ENCODE measurements around the gene IQSEC1.
"Not testable (repeated sequence)": the region's sequence is repeated elsewhere in the genome, so short reads cannot be mapped to it uniquely, and the experiment has no call there.

Gene IQSEC1

DNA sequence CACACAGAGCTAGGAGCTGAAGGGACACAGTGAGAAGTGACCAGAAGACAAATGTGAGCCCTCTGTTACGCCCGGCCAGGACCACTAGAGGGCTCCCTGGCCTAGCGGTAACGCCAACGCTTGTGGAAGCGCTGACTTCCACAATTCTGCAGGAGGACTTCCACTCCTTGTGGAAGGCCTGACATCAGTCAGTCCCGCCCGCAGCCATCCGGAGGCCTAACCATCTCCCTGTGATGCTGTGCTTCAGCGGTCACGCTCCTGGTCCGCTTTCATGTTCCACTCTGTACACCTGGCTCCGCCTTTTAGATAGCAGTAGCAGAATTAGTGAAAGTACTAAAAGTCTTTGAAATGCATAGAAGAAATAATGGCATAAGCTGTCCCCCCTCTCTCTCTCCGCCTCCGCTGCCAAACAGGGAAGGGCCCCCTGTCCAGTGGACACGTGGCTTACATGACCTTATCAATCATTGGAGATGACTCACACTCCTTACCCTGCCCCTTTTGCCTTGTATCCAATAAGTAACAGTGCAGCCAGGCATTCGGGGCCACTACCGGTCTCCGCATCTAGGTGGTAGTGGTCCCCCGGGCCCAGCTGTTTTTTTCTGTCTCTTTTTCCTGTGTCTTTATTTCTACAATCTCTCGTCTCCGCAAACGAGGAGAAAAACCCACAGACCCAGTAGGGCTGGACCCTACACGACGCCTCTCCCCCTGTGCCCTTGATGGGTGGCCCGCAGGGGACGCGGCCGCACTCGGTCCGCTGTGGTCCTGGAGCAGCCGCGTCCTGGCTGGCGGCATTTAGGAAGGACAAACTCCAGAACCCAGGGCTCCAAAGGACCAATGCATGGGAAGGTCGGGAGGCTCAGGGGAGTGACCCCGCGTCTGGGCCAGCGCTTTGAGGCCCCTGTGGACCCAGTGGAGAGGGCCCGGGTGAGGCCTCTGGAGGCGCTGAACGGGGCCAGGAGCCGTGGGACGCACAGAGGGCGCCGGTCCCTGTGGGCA, 204.9 kb downstream of the IQSEC1 start:
- peak; percentile 89 for FAIRE-seq

DNA sequence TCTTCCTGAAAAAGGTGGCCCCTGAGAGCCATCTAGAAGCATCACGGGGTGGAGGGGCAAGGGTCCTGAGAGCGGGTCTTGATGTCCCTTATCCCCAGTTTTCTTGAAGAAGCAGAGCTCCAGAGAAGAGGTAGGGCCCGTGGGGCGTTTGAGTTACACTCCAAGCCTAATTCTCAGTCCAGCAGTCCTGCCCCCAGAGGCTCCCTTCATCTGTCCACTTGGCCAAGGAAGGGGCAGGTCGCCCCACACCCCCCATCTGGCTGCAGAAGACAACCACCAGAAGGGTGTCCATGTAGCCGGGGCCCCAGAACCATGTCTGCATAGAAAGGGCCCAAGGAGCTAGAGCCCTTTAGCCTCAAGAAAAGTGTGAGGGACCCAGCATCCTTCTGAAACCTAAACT, 206.4 kb downstream of the IQSEC1 start:
- DNase-seq (ENCODE audit: insufficient read length, low spot score) (no peak), FAIRE-seq (no peak)
- TF ChIP-seq SPI1 (IDR thresholded peaks at IDR 0.05; ENCODE audit: low read depth, low read length) (no peak), PAX5 (IDR thresholded peaks at IDR 0.05; ENCODE audit: insufficient read depth, low read length, severe bottlenecking) (no peak), POLR2A (IDR thresholded peaks at IDR 0.05; ENCODE audit: low read depth, low read length) (no peak), TAF1 (IDR thresholded peaks at IDR 0.05; ENCODE audit: low read depth, low read length) (no peak), POLR2AphosphoS5 (IDR thresholded peaks at IDR 0.05; ENCODE audit: low read depth, low read length) (no peak), POU2F2 (IDR thresholded peaks at IDR 0.05; ENCODE audit: low read depth, low read length) (no peak)

More for the DNA sequence above, 204.9 kb downstream of the IQSEC1 start:
- DNase-seq (ENCODE audit: insufficient read length, low spot score) = peak; percentile 57
- TF ChIP-seq SPI1 (IDR thresholded peaks at IDR 0.05; ENCODE audit: low read depth, low read length) (0 out of 2 replicates have a peak, but pooled peaks have one; percentile 36), POLR2A (IDR thresholded peaks at IDR 0.05; ENCODE audit: low read depth, low read length) (no peak)

DNA sequence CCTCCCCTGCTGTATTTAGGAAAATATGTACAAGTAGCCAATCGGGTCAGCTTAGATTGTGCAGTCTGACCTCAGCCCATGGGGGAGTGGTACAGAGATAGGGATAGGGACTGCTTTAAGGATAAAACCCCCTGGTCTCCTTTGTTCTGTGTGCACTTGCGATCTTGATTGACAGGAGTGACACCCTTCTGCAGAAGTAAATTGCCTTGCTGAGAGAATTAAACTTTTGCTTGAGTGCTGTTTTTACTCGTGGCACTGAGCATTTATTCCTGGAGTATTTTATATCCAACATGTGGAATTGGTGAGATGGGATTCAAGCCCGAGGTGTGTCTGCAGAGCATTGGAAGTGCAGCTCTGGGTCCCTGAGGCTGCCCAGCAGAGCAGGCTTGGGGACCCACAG, 208.0 kb downstream of the IQSEC1 start:
- TF ChIP-seq POLR2A (IDR thresholded peaks at IDR 0.05; ENCODE audit: low read depth, low read length) = no peak
- FAIRE-seq = no peak
- no peak for DNase-seq (ENCODE audit: insufficient read length, low spot score)

DNA sequence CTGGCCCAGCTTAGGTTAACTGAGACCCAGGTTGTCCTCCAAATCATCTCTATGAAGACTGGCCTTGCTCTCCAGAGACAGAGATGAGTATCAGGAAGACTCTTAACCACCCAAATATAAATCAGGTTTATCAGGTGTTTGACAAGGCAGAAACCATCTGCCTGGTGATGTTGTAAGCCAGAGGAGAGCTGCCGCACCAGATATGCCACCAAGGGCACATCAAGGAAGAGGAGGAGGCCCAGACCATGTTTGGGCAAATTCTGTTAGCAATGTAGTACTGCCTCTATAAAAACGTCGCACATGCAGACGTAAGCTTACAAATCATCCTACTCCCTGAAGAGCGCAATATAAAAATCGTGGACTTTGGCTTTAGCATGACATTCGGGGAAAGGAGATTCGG, 210.8 kb downstream of the IQSEC1 start:
- DNase-seq (ENCODE audit: insufficient read length, low spot score) (no peak), FAIRE-seq (no peak)
- no peak for TF ChIP-seq PAX5 (IDR thresholded peaks at IDR 0.05; ENCODE audit: insufficient read depth, low read length, severe bottlenecking)
- TF ChIP-seq POLR2AphosphoS5 (IDR thresholded peaks at IDR 0.05; ENCODE audit: low read depth, low read length) = no peak
- TF ChIP-seq TAF1 (IDR thresholded peaks at IDR 0.05; ENCODE audit: low read depth, low read length) = no peak
- no peak for TF ChIP-seq SPI1 (IDR thresholded peaks at IDR 0.05; ENCODE audit: low read depth, low read length)
- TF ChIP-seq POLR2A (IDR thresholded peaks at IDR 0.05; ENCODE audit: low read depth, low read length) = no peak
- no peak for TF ChIP-seq POU2F2 (IDR thresholded peaks at IDR 0.05; ENCODE audit: low read depth, low read length)

DNA sequence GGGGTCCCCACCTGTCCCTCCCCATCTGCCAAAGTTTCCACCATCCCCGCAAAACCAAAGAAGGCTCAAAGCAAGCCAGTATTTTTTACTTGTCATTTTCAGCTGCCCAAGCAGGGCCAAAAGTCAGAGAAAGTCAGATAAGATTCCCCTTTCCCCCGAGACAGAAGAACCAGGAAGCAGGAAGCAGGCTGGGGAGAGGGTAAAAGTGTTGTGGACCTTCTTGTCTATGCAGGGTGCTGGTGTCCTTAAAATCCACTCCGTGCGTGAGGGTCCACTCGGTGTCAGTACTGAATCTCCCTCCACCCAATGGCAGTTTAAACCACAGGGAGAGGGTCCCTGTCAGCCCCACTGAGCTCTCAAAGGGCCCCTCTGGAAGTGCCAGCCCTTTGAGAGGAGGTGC, 211.6 kb downstream of the IQSEC1 start:
- FAIRE-seq (no peak), DNase-seq (ENCODE audit: insufficient read length, low spot score) (no peak)
- TF ChIP-seq POLR2A (IDR thresholded peaks at IDR 0.05; ENCODE audit: low read depth, low read length) (no peak), TAF1 (IDR thresholded peaks at IDR 0.05; ENCODE audit: low read depth, low read length) (no peak), PAX5 (IDR thresholded peaks at IDR 0.05; ENCODE audit: insufficient read depth, low read length, severe bottlenecking) (no peak), POU2F2 (IDR thresholded peaks at IDR 0.05; ENCODE audit: low read depth, low read length) (no peak), POLR2AphosphoS5 (IDR thresholded peaks at IDR 0.05; ENCODE audit: low read depth, low read length) (no peak), SPI1 (IDR thresholded peaks at IDR 0.05; ENCODE audit: low read depth, low read length) (no peak)

DNA sequence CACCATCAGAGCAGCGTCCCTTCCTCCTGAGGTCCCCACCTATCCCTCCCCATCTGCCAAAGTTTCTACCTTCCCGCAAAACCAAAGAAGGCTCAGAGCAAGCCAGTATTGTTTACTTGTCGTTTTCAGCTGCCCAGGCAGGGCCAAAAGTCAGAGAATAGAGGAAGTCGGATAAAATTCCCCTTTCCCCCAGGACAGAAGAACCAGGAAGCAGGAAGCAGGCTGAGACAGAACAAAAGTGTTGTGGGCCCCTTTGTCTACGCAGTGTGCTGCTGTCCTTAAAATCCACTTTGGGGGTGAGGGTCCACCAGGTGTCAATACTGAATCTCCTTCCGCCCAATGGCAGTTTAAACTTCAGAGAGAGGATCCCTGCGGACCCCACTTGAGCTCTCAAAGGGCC, 213.4 kb downstream of the IQSEC1 start:
- FAIRE-seq = no peak
- no peak for DNase-seq (ENCODE audit: insufficient read length, low spot score)
- TF ChIP-seq POLR2AphosphoS5 (IDR thresholded peaks at IDR 0.05; ENCODE audit: low read depth, low read length) (no peak), SPI1 (IDR thresholded peaks at IDR 0.05; ENCODE audit: low read depth, low read length) (no peak), POLR2A (IDR thresholded peaks at IDR 0.05; ENCODE audit: low read depth, low read length) (no peak), POU2F2 (IDR thresholded peaks at IDR 0.05; ENCODE audit: low read depth, low read length) (no peak), TAF1 (IDR thresholded peaks at IDR 0.05; ENCODE audit: low read depth, low read length) (no peak), PAX5 (IDR thresholded peaks at IDR 0.05; ENCODE audit: insufficient read depth, low read length, severe bottlenecking) (no peak)

DNA sequence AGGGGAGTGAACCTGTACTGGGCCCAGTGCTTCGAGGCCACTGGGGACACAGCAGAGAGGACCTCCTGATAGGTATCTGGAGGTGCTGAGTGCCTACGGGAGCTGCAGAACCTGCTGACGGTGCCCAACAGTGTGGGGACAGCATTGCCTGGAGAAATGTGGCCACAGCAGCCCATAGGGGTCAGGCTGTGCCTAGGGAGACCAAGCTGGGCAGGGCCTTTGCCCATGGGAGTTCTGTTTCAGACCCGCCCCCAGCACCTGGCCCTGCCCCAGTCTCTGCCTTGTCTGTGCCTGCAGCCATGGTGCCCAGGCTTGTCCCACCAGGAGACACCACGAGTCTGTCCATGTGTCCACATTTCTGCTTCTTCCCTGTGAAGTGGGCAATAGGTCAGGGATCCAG, 216.6 kb downstream of the IQSEC1 start:
- DNase-seq (ENCODE audit: insufficient read length, low spot score) = no peak
- FAIRE-seq = no peak
- TF ChIP-seq POLR2AphosphoS5 (IDR thresholded peaks at IDR 0.05; ENCODE audit: low read depth, low read length) (no peak), TAF1 (IDR thresholded peaks at IDR 0.05; ENCODE audit: low read depth, low read length) (no peak), SPI1 (IDR thresholded peaks at IDR 0.05; ENCODE audit: low read depth, low read length) (no peak), POU2F2 (IDR thresholded peaks at IDR 0.05; ENCODE audit: low read depth, low read length) (no peak), POLR2A (IDR thresholded peaks at IDR 0.05; ENCODE audit: low read depth, low read length) (no peak), PAX5 (IDR thresholded peaks at IDR 0.05; ENCODE audit: insufficient read depth, low read length, severe bottlenecking) (no peak)

- DNase-seq (ENCODE audit: insufficient read length, low spot score) (no peak), FAIRE-seq (no peak)
- TF ChIP-seq SPI1 (IDR thresholded peaks at IDR 0.05; ENCODE audit: low read depth, low read length) (no peak), PAX5 (IDR thresholded peaks at IDR 0.05; ENCODE audit: insufficient read depth, low read length, severe bottlenecking) (no peak)
Observed at GRCh38 chr3:12854565-12854964, 218.7 kb downstream of the IQSEC1 start.

DNA sequence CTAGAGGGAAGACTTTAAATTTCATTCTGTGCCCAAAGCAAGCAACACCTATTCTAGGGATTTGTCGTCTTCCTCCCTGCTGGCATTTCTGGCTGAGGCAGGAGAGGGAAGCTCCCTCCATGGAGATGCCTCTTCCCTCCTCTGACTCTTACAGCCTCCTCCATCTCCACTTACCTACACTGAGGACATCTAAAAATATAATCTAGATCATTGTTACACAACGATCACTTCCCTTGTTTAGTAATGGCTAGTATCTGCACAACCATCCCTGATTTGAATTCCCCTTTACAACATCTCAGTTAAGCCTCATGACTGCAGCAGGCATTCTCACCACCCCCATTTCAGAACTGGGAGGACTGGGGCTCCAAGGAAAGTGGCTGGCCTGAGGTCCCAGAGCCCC, 219.4 kb downstream of the IQSEC1 start:
- not testable (repeated sequence) for DNase-seq (ENCODE audit: insufficient read length, low spot score); FAIRE-seq

GRCh38 chr3:12852201-12852600, 221.0 kb downstream of the IQSEC1 start:
- DNase-seq (ENCODE audit: insufficient read length, low spot score) (no peak), FAIRE-seq (no peak)

More at GRCh38 chr3:12852201-12852600, 221.0 kb downstream of the IQSEC1 start:
- no peak for TF ChIP-seq SPI1 (IDR thresholded peaks at IDR 0.05; ENCODE audit: low read depth, low read length)
- no peak for TF ChIP-seq POU2F2 (IDR thresholded peaks at IDR 0.05; ENCODE audit: low read depth, low read length)
- no peak for TF ChIP-seq TAF1 (IDR thresholded peaks at IDR 0.05; ENCODE audit: low read depth, low read length)
- no peak for TF ChIP-seq POLR2AphosphoS5 (IDR thresholded peaks at IDR 0.05; ENCODE audit: low read depth, low read length)
- TF ChIP-seq PAX5 (IDR thresholded peaks at IDR 0.05; ENCODE audit: insufficient read depth, low read length, severe bottlenecking) = no peak
- no peak for TF ChIP-seq POLR2A (IDR thresholded peaks at IDR 0.05; ENCODE audit: low read depth, low read length)
